Ishikawa (cell line): ENCODE measurements around the gene TPP1.

Source experiments
- CEBPB ChIP-seq: IDR thresholded peaks from 2 replicates; pipeline ENCODE4 v1.6.1; 2012
- CREB1 ChIP-seq: IDR thresholded peaks from 2 replicates; pipeline ENCODE4 v1.6.1; 2012; ENCODE audit warnings: low read depth
- EGR1 ChIP-seq: IDR thresholded peaks from 2 replicates; pipeline ENCODE4 v1.6.1; 2012
- EP300 ChIP-seq: IDR thresholded peaks from 2 replicates; pipeline ENCODE4 v1.6.1; 2012; ENCODE audit warnings: borderline replicate concordance
- FOXM1 ChIP-seq: IDR thresholded peaks from 2 replicates; pipeline ENCODE4 v1.6.1; 2012; ENCODE audit warnings: low read depth, borderline replicate concordance
- NFIC ChIP-seq: IDR thresholded peaks from 2 replicates; pipeline ENCODE4 v1.6.1; 2012
- RAD21 ChIP-seq: IDR thresholded peaks from 2 replicates; pipeline ENCODE4 v1.6.1; 2012; ENCODE audit warnings: low read depth
- TAF1 ChIP-seq: IDR thresholded peaks from 2 replicates; pipeline ENCODE4 v1.6.1; 2012; ENCODE audit warnings: low read depth, mild to moderate bottlenecking
- TCF12 ChIP-seq: IDR thresholded peaks from 2 replicates; pipeline ENCODE4 v1.6.1; 2012; ENCODE audit warnings: low read depth
- TEAD4 ChIP-seq: IDR thresholded peaks from 2 replicates; pipeline ENCODE4 v1.6.1; 2012
- USF1 ChIP-seq: IDR thresholded peaks from 2 replicates; pipeline ENCODE4 v1.6.1; 2012
- YY1 ChIP-seq: IDR thresholded peaks from 2 replicates; pipeline ENCODE4 v1.6.1; 2012; ENCODE audit warnings: low read depth
- ZBTB7A ChIP-seq: IDR thresholded peaks from 2 replicates; pipeline ENCODE4 v1.6.1; 2012; ENCODE audit warnings: low read depth
- TF ChIP-seq, protein P1 (sequence below): IDR thresholded peaks from 2 replicates; pipeline ENCODE4 v1.6.1; 2012
- TF ChIP-seq, protein P2 (sequence below): IDR thresholded peaks from 2 replicates; pipeline ENCODE4 v1.6.1; 2012; ENCODE audit warnings: low read depth, mild to moderate bottlenecking

The TPP1 gene

DNA sequence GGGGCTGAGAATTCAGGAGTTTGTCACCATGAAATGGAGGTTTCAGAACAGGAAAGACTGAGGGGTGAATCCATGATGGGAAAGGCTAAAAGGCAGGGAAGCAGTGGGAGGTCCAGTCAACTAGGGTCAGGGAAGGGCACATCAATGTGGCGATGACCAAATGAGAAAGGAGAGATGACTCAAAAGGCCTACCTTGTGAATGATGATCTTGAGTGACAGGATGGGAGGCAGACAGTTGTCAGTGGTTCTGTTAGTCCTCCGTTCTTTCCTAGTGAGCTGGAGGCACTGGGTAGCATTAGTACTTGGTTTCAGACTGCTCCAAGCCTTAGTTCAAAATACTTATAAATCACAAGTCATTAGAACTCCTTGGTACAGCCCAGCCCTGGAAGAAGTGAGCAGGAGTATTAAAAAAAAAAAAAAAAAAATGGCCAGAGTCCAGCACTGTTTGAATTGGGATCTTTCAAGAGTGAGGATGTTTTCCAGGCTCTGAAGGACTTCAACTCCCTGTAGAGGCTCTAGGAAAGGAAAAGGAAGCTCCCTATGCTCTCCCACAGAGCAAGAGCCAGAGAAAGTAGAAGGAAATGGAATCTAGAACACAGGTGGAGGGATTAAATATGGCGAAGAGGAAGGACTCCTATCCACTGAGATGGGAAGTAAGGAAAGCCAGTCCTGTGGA lies 44.7 kb upstream of the TPP1 start:
- TF ChIP-seq CEBPB: no peak
- TF ChIP-seq TCF12: no peak

DNA sequence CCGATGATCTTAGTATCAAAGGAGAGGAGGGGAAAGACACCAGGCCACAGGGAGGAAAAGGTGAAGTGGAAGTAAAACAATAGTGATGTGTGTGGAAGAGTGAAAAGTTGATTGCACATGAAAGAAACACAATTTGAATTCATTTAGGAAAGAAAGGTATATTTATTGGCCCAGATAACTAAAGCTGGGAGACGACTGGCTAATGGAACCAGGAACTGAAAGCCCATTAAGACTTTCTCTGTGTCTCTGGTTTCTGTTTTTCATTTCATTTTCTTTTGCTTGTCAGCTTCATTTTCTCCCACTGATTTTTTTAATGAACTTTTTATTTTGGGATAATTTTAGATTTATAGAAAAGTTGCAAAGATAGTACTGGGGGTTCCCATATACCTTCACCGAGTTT lies 41.5 kb upstream of the TPP1 start:
- no peak for TF ChIP-seq YY1
- no peak for TF ChIP-seq USF1
- TF ChIP-seq TEAD4: no peak
- no peak for TF ChIP-seq TCF12
- TF ChIP-seq FOXM1: no peak
- TF ChIP-seq TAF1: no peak
- TF ChIP-seq CEBPB: no peak
- no peak for TF ChIP-seq NFIC
- TF ChIP-seq, protein P1, sequence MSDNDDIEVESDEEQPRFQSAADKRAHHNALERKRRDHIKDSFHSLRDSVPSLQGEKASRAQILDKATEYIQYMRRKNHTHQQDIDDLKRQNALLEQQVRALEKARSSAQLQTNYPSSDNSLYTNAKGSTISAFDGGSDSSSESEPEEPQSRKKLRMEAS: no peak
- no peak for TF ChIP-seq ZBTB7A
- TF ChIP-seq RAD21: no peak
- TF ChIP-seq EP300: no peak
- no peak for TF ChIP-seq CREB1
- no peak for TF ChIP-seq EGR1
- TF ChIP-seq, protein P2, sequence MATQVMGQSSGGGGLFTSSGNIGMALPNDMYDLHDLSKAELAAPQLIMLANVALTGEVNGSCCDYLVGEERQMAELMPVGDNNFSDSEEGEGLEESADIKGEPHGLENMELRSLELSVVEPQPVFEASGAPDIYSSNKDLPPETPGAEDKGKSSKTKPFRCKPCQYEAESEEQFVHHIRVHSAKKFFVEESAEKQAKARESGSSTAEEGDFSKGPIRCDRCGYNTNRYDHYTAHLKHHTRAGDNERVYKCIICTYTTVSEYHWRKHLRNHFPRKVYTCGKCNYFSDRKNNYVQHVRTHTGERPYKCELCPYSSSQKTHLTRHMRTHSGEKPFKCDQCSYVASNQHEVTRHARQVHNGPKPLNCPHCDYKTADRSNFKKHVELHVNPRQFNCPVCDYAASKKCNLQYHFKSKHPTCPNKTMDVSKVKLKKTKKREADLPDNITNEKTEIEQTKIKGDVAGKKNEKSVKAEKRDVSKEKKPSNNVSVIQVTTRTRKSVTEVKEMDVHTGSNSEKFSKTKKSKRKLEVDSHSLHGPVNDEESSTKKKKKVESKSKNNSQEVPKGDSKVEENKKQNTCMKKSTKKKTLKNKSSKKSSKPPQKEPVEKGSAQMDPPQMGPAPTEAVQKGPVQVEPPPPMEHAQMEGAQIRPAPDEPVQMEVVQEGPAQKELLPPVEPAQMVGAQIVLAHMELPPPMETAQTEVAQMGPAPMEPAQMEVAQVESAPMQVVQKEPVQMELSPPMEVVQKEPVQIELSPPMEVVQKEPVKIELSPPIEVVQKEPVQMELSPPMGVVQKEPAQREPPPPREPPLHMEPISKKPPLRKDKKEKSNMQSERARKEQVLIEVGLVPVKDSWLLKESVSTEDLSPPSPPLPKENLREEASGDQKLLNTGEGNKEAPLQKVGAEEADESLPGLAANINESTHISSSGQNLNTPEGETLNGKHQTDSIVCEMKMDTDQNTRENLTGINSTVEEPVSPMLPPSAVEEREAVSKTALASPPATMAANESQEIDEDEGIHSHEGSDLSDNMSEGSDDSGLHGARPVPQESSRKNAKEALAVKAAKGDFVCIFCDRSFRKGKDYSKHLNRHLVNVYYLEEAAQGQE: no peak

DNA sequence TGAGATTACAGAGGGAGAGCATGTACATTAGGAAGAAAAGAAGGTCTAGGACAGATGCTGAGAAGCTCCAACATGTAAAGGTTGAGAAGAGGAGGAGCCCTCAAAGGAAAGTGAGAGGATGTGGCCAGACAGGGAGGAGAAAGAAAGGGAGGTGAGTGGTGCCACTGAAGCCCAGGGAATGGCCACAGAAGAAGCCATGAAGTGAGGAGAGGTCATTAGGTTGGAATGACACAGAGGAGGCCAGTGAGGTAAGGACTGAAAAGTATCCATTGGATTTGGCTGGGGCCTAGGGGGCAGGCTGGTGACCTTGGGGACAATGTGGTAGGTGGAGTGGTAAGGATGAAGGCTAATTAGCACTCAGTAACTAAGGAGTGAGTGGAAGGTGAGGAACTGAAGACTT lies 39.4 kb upstream of the TPP1 start:
- no peak for TF ChIP-seq TCF12
- TF ChIP-seq CREB1: no peak
- TF ChIP-seq TEAD4: no peak
- TF ChIP-seq ZBTB7A: no peak
- no peak for TF ChIP-seq RAD21
- TF ChIP-seq TAF1: no peak
- no peak for TF ChIP-seq FOXM1
- TF ChIP-seq NFIC: no peak

DNA sequence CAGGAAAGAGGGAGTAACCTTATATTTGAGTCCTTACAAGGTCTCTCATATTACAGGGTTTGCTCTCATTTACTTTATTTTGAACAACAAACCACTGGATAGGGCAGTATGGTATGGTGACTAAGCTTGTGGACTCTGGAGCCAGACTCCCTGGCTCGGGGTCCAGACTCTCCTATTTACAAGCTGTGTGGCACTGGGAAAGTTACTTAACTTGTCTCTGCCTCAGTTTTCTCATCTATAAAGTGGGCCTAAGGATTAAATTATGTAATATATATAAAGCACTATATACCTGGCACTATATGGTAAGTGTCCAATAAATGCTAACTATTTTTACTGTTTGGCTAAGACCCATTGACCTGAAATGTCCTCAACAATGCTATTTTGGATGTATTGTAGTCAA lies 38.1 kb upstream of the TPP1 start:
- TF ChIP-seq, protein P2: no peak
- TF ChIP-seq EGR1 (no peak), RAD21 (no peak), FOXM1 (no peak), CREB1 (no peak), TCF12 (no peak)

DNA sequence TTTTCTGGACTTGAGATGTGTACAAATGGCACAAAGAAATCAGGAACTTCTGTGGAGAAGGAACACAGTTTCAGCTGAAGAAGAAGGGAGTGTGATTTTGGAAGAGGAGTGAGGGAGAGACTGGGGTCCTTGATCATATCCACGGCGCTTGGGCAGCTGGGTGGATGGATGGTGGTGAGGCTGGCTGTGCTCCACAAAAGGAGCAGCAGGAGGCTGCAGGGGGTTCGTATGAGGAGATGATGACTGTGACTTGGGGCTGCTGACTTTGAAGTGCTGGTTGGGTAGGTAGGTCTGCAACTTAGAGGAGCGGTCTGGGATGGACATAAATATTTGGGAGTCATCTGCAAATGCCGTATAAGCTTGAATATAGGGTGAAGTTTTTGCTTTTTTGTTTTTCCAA lies 37.7 kb upstream of the TPP1 start:
- TF ChIP-seq FOXM1: no peak
- TF ChIP-seq EP300: no peak
- TF ChIP-seq RAD21: no peak

- TF ChIP-seq EP300 (no peak), USF1 (no peak), ZBTB7A (no peak), FOXM1 (no peak), RAD21 (no peak)
Observed at GRCh38 chr11:6656584-6656915, 37.3 kb upstream of the TPP1 start.

GRCh38 chr11:6655790-6656583 lies 36.8 kb upstream of the TPP1 start, which contains the start of gene DCHS1:
Gene DCHS1, minus strand, starts transcription at chr11:6655809. Its CDS starts 14,196 bp downstream, at chr11:6641613.
- TF ChIP-seq YY1 (no peak), USF1 (no peak), NFIC (no peak)
- TF ChIP-seq, protein P2: no peak
